ENCODE measurements around the gene SLC41A3.
"Not testable (repeated sequence)": the region's sequence is repeated elsewhere in the genome, so short reads cannot be mapped to it uniquely, and the experiment has no call there.

The SLC41A3 gene

DNA sequence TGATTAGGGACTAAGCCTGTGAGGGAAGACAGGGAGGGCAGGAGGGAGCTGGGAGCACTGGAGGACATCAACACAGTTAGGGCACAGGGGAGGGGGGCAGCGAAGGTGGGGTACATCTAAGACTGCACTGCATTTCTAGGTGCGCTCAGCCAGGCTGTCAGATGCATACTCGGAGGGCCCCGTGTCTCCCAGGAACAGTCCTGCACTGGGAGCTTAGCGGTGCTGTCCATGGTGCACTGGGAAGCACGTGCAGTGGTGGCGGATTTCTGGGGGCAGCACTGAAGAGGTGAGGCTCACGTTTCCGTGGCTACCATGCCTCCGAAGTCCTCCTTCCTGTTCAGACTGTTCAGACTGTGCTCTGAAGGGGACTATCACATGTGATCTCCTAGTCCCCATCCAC lies 60.5 kb downstream of the SLC41A3 start:
- no peak for DNase-seq

GRCh38 chr3:126022741-126023359 lies 61.1 kb downstream of the SLC41A3 start:
- no peak for DNase-seq

GRCh38 chr3:126021702-126022101 lies 62.2 kb downstream of the SLC41A3 start:
- no peak for DNase-seq

DNA sequence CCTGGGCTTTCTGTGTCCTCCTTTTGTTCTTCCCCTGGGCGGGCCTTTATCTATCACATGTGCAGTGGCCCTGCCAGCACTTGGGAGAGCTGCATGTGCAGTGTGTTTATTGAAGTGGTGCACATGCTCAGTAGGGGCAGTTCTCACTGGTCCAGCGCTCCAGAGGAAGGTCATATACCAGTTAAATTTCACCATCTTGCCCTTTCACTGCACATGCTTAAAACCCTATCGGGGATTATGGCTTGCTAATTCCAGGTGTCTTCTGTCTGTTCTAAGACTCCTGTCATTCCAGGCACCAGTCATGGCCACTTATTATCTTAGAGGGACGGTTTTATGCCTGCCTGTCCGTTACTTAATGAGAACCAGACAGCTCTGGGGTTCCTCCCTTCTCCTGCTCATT lies 62.7 kb downstream of the SLC41A3 start:
- DNase-seq, result no peak

DNA sequence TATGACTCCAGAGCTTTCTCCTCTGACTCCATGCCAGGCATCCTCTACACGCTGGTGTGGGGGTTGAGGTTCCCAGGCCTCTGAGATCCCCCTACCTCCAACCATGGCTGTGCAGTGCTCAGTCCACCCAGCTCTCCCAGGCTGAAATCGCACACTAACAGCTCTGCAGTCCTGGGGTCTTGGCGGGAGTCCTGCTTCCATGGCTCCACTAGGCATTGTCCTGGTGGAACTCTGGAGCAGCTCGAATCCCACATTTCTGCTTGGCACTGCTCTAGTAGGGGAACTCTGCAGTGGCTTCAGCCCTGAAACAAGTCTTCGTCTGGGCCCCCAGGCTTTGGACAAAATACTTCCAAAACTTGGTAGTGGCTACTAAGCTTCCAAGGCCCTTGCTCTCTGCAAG lies 64.2 kb downstream of the SLC41A3 start:
- no peak for DNase-seq

- no peak for DNase-seq
Observed at GRCh38 chr3:126018995-126019394, 64.9 kb downstream of the SLC41A3 start.

DNA sequence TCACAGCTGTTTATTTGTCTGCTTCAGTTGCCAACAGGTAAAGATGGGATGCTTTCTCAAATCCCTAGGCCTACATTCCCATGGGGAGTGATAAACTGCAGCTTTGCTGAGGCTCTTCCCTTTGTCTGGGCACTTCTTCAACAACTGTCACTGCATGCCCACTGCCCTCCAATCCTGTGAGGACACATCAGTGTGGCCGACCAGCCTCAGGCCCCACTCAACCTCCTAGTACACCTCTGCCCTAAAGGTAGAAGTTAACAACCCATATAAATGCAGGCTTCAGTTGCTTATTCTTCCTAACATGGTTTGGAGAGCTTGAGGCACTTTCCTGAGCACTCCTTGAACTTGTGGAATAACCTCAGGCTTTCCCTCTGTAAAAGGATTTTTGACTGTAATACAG lies 65.4 kb downstream of the SLC41A3 start:
- no peak for DNase-seq

GRCh38 chr3:126017362-126017761 lies 66.6 kb downstream of the SLC41A3 start:
- no peak for DNase-seq

DNA sequence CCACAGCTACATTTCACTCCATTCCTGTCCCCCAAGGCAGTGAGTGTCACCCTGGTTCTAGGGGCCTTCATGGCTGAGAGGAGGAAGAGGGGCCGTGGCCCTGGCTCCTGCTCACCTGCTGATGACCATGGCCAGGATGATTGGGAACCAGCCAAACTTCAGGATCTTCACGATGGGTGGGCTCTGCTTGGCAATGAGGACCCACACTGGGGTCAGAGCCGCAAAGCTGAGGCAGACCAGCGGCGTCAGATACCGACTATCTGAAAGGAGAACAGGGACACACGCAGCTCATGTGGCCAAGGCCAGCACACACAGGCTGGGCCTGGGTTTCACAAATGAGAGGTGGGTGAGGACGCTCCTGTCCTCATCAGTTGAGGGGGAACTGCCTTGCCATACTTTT lies 67.3 kb downstream of the SLC41A3 start:
- DNase-seq, result no peak

GRCh38 chr3:126015075-126015474 lies 68.8 kb downstream of the SLC41A3 start:
- no peak for DNase-seq

- DNase-seq, result no peak
Observed at GRCh38 chr3:126014252-126014651, 69.7 kb downstream of the SLC41A3 start.

DNA sequence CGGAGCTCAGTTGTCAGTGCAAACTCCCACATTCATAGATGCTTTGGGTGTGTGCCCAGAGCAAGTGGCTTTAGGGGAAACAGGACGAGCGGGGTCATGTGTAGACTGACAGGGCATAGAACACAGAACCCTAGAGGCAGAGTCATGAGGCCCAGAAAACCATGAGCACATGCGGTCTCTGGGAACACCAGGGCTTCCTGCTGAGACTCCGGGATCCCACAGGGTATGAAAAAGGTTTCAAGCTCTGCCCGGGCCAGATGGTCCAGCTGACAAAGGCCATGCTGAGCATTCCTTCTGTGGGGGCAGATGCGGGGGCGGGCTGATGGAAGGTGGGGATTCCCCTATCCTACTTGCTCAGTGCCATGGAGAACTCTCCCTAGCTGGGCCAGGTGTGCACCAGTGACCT lies 70.2 kb downstream of the SLC41A3 start:
- no peak for DNase-seq

DNA sequence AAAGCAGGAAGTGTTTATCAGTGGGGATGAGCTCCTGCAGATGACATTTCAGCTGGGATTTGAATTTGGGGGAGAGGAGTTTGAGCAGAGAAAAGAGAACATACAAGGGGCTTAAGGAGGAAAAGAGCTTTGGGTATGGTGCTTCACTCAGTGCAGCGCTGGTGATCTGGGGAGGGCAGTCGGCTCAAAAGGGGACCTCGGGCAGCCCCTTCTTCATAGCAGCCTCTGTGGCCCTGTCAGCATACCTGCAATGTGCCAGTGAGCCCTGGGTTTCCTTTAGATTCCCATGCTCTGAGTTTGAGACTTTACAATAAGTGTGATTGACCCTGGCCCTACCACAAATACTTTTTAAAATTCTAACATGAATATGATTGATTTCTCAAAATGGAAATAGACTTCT lies 74.7 kb downstream of the SLC41A3 start:
- DNase-seq, result no peak

- no peak for DNase-seq
Observed at GRCh38 chr3:126008219-126008618, 75.7 kb downstream of the SLC41A3 start.

GRCh38 chr3:126005951-126006350 lies 78.0 kb downstream of the SLC41A3 start:
- no peak for DNase-seq

GRCh38 chr3:126004692-126005091 lies 79.2 kb downstream of the SLC41A3 start:
- DNase-seq, result no peak

- no peak for DNase-seq
Observed at GRCh38 chr3:126004217-126004616, 79.7 kb downstream of the SLC41A3 start.

GRCh38 chr3:126003447-126004190 lies 80.3 kb downstream of the SLC41A3 start:
- DNase-seq, result no peak

DNA sequence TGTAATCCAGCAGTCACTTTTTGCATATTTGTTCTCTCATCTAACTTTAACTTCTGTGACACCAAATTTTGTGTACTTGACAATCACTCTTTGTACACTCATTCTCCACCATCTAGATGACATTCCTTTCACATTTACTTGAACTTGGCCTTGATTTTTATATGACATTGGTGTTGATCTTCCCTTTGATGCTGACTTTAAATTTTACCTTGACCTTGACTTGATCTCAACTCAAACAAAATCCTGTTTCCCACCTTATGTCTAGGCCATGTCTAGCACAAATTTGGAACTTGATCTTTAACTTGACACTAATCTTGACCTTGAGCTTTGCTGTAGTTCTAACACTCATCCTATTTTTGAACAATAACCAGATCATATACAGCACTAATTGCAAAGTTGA lies 81.7 kb downstream of the SLC41A3 start:
- no peak for DNase-seq

GRCh38 chr3:125996751-125997150 lies 87.2 kb downstream of the SLC41A3 start:
- DNase-seq, result not testable (repeated sequence)

GRCh38 chr3:125990253-125990970 lies 93.5 kb downstream of the SLC41A3 start:
- no peak for DNase-seq

- not testable (repeated sequence) for DNase-seq
Observed at GRCh38 chr3:125984951-125985350, 99.0 kb downstream of the SLC41A3 start.

DNA sequence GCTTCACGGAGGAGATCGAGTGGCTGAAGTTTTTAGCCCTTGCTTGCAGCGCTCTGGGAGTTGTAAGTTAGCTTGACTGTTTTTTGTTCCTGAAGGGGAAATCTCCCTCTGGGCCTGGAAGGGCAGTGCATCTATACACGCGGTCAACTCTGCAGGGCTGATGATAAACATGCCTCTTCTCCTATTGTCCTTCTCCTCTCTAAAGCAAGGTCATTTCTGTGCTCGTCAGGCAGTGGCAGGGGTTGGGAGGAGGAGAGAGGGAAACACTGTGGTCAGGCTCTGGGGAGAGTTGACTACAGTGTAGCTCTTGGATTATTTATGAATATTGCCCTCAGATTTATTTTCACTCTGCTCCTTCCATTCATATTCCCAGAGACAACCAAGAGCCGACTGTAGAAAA lies 106.8 kb downstream of the SLC41A3 start:
- not testable (repeated sequence) for DNase-seq

DNA sequence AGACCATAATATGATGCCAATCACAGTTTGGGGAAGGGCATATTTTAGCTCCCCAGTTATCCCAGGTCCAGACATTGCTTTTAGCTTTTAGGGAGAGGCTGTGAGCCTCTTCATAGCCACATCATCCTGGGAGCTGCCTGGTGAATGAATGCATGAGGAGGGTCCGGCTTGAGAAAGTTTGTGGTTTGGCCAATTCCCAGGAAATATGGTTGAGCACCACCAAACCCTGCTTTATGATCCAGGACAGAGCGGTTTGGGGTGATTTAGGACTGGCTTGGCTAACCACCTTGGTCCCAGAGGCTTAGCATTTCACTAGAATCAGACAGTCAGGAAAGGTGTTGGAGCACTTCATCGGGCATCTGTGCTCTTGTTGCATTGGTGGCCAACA lies 107.9 kb downstream of the SLC41A3 start:
- DNase-seq, result not testable (repeated sequence)

All from cortex of kidney (tissue), 1 donor.